HG03432 (cell line): ENCODE measurements around the gene CHST8.
"Not testable (repeated sequence)": the region's sequence is repeated elsewhere in the genome, so short reads cannot be mapped to it uniquely, and the experiment has no call there.

Experiments used
- ATAC-seq: cut with Tn5 transposase; IDR thresholded peaks from one replicate; pipeline ENCODE4 v1.9.1; 2021; ENCODE audit warnings: mild to moderate bottlenecking, moderate library complexity; ENCODE audit not compliant: unreplicated experiment

The CHST8 gene

DNA sequence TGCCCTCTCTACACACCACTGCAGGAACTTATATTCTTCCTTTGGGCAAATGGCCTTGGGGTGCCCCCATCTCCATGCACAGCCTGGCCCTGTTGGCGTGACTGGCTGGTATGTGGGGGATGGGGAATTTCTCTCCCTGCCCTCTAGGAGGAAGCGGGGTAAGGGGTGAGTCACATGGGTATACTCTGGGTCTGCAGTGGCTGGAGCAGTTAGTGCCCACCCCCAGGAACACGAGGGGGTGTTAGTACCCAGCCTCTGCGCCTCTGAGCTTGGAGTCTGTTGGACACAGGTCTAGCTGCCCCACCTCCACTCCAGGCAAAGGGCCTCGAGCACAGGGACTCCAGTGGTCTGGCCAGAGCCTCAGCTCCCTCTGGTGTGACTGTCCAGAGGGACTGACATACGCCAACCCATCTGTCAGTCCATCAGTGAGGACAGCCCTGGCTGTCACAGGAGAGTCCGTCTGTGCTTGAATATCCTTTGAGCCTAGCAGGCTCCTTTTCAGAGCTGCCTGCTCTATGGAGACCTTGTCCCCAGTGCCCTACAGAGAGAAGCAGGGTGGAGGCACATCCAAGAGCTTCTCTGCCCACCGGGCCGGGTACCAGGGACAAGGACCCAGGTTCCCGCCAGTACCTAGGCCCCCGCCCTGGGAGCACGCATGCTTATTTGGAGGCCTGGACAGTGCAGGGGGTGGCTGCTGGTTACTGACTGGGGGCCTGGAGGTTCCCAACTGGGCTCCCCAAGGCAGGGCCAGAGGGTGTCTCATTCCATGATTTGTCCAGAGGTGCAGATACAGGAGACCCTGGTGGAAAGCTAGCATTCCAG, 66.6 kb downstream of the CHST8 start:
- no peak for ATAC-seq

- ATAC-seq: no peak
These were observed 67.5 kb downstream of the CHST8 start for GRCh38 chr19:33689138-33689746.

DNA sequence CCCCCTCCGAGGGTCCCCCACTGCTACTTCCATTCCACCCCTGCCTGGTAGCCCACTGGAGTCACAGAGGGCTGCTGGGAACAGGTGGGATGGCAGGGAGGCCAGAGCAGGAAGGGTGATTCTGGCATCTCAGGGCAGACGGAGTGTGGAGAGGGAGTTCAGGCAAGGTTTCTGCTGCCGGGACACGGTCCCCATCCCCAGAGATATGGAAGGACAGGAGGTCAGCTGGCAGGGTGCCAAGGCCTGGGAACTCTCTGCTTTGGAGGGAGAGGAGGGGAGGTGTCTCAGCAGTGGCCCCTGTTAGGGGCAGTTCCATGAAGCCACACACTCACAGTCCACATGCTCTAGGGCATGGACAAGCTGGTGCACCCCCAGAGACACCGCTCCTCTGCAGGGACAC, 68.1 kb downstream of the CHST8 start:
- no peak for ATAC-seq

- ATAC-seq: no peak
These were observed 68.8 kb downstream of the CHST8 start for GRCh38 chr19:33690378-33691029.

- no peak for ATAC-seq
These were observed 69.3 kb downstream of the CHST8 start for GRCh38 chr19:33691030-33691427.

DNA sequence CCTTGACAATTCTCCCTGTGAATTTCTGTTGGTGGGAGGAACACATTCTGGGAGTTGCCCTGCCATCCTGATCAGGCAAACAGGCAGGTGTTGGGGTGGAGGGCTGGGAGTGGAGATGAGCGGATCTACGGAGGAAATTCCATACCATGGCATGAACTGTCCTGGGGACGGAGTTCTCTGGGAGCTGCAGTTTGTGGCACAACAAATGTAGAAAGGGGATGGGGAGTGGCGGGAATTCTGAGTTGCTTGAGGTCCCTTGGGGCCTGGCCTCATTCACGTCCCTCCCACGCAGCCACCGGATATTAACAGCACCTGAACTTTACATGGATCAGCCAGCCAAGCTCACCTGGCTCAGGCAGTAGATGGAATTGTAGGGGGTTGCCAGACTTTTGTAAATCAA, 70.0 kb downstream of the CHST8 start:
- ATAC-seq: no peak

DNA sequence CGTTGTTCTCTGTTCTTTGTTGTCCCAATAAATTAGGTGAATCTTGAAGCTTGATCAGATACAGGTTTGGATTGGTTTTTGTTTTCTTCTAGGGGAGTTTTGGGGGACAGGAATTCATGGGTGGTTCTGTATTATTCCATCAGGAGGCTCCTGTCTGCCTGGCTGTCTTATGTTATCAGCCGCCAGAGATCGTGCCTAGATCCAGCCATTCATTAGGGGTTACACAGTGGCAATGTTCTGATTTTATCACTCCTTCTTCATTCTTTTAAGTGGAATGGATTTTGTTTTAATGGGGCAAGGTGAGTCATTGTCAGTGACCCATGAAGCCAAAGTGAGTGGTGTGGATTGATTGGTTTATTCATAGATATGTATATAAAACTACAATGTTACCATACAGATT, 71.9 kb downstream of the CHST8 start:
- no peak for ATAC-seq

- not testable (repeated sequence) for ATAC-seq
These were observed 73.8 kb downstream of the CHST8 start for GRCh38 chr19:33695547-33695946.

- ATAC-seq: no peak
These were observed 76.0 kb downstream of the CHST8 start for GRCh38 chr19:33697766-33698165.

GRCh38 chr19:33698576-33699435, 77.1 kb downstream of the CHST8 start:
- ATAC-seq: no peak

DNA sequence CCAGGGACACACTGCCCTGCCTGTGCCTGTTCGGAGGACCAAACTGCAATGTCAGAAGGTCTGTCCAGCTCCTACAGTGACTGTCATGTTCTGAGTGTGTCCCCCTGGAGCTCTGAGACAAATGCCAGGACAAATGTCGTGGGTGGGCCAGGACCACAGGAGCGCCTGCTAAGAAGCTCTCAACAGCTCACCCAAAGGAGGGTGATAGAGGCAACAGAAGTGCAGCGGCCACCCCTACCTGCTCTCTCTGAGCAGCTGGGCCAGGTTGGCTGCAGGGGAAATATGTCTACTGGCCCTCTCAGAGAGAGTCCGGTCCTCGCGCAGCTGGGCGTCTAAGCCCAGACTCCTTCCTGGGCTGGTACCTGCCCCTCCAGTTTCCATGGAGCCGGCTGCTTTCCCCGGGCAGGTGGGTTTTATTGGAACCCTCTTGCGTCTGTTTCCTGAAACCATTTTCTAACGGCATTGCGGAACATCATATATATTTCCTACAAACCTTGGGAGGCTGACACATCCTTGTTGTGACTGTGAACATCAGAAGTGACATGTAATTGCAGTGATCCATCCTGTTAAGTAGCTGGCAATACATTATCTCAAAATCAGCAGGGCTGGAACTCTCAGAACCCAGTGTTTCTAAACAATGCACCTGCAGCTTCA, 78.1 kb downstream of the CHST8 start:
- ATAC-seq: no peak

- no peak for ATAC-seq
These were observed 78.8 kb downstream of the CHST8 start for GRCh38 chr19:33700408-33701013.

DNA sequence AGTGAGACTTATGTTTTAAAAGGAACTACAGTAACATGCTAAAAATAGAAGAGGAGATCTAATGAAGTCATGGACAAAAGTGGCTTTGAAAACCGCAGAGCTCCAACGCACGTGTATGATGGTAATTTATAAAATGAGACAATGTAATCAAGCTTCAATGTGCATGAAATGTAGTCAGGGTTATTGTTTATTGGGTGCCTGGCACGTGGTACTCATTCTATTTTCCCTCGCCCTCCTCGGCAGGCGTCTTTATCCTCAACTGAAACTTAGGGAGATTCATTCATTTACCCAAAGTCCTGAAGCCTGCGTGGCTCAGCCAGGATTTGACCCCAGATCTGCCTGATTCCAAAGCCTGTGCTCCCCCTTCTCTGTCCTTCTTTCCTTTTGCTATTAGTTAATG, 79.8 kb downstream of the CHST8 start:
- no peak for ATAC-seq

DNA sequence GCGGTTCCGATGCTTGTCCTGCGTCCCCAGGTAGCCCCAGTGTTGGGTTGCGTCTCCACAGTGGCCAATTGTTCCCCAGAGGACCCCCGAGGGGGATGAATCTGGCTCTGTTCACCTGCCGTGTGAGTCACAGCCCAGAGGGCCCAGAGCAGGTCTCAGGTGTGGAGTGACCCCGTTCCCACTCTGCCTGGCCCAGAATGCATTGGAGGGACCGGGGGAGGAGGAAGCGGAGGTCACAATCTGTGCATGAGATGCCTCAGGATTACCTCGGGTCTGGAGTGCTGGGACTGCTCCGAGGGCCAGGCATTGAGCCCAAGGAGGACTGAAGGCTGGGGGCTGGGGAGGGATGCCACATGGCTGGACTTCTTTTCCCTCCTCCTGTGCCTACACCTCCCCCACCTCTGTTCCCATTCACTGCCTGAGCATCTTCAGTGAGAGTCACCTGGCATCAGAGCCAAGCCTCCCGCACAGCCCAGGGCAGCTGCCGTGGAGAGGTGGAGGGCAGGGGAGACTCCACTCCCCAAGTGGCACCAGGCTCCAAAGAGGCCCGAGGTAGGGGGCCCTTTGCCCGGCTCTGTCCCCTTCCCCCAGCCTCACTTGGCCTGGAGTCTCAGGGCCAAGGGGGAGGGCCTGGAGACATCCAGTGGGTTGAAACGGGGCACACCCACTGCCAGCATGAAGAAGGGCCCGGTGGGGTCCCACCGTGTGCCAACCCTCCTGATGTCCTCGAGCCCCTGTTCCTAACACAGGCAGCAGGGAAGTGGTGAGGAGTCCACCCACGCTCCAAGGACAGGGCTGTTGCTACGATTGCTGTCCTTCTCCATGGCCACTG, 81.1 kb downstream of the CHST8 start:
- no peak for ATAC-seq

DNA sequence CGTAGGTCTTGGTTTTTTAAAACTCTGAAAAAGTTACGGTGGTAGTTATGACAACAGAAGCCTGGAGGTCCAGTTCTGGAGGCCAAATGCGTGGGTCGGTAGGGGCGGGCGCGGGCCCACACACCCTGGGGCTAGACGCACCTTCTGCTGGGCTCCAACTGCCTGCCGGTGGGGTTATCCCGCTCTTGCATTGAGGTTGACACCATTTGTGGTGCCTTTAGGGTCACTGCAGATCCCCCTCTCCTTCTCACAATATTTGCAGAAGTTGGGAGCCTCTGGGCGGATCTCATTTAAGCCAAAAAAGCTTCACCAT, 81.6 kb downstream of the CHST8 start:
- ATAC-seq: no peak

DNA sequence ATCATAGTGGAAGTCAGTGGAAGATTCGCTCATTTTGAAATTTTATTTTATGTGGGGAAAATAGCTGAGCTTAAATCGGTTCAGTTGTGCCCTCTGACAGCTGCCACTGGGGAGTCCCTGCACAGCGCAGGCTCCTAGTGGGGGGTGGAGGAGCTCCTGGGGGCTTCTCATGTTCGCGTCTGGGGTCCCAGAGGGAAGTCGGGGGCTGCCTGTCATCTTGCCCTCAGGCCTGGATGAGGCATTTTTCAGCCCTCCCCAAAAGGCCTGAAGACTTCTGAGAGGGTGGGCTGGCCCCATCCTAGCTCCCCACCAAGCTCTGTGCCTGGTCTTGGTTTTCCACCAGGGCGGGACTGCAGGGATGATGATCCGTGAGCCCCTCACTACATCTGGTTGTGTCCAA, 82.1 kb downstream of the CHST8 start:
- no peak for ATAC-seq

GRCh38 chr19:33704271-33704670, 82.5 kb downstream of the CHST8 start:
- ATAC-seq: no peak

GRCh38 chr19:33705090-33705847, 83.5 kb downstream of the CHST8 start:
- no peak for ATAC-seq

DNA sequence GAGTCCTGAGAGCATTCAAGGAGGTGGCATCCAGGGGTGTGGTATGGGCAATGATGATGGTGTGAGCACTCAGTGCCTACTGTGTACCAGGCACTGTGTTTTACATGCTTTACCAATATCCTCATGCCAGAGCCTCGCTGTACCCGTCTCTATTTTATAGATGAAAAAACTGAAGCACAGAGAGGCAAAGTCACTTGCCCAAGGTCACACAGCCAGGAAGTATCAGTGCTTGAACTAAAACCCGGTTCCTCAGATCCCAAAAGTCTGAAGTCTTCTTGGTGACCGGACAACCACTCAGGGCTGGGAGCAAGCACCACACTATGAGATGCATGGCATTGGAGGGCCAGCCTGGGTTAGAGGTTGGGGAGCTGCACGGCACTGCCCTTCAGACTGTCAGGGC, 84.1 kb downstream of the CHST8 start:
- ATAC-seq: no peak
